ENCODE results near the gene GPANK1. TPM values are rescaled to one million over a fixed set of nuclear protein-coding genes. Genes with fewer than 3 reads are reported as not detected.
A peak's percentile ranks its signal among the peaks of the same experiment; 100 is the strongest.

The GPANK1 gene
- 47.6 and 87.1 TPM in 2 replicates for total RNA-seq (2011; cell fraction: chromatin; rRNA removed; ENCODE audit: low replicate concordance)
- 67.0 and 79.7 TPM in 2 replicates for total RNA-seq (2011; cell fraction: nucleolus; rRNA removed)
- 60.5 and 67.5 TPM in 2 replicates for total RNA-seq (2011; cell fraction: nucleoplasm; rRNA removed)
- total RNA-seq (2014; rRNA removed) = 63.9 and 66.3 TPM in 2 replicates
- 33.8 and 41.2 TPM in 2 replicates for total RNA-seq (2014; rRNA removed; fragmentation: Illumina TruSeq; extraction: Trizol)
- 46.3 and 47.4 TPM in 2 replicates for total RNA-seq (2015; rRNA removed; fragmentation: Illumina TruSeq; extraction: Trizol)
- total RNA-seq (2021) = 54.6 and 55.4 TPM in 2 replicates
- 41.7 and 42.6 TPM in 2 replicates for polyA plus RNA-seq (2011; rRNA removed)
- 55.8 and 78.7 TPM in 2 replicates for polyA plus RNA-seq (2011; cell fraction: cytosol; rRNA removed)
- polyA plus RNA-seq (2011; cell fraction: nucleus; rRNA removed) = 44.5 and 50.7 TPM in 2 replicates
- polyA plus RNA-seq (2012) = 53.6 and 55.1 TPM in 2 replicates
- polyA plus RNA-seq (2014; fragmentation: Illumina TruSeq; extraction: Trizol) = 97.0 and 111 TPM in 2 replicates
- 10 to 100 TPM; 32.2 to 38.0 TPM for polyA plus RNA-seq (2014; fragmentation: Nextera tagmentation; extraction: Ambion mirVana)
- polyA plus RNA-seq (2014; rRNA removed) = 77.8 and 92.2 TPM in 2 replicates
- 23.7 and 24.2 TPM in 2 replicates for polyA minus RNA-seq (2011; rRNA and poly(A)+ RNA removed)
- 15.0 and 16.1 TPM in 2 replicates for polyA minus RNA-seq (2011; cell fraction: cytosol; rRNA and poly(A)+ RNA removed)
- polyA minus RNA-seq (2011; cell fraction: nucleus; rRNA and poly(A)+ RNA removed) = 27.9 and 38.1 TPM in 2 replicates
- percentile 96 among the genes with signal in this experiment for Bru-seq, nascent RNA
- BruChase-seq, experiment 1, labeled RNA remaining after a 2-hour chase = percentile 88 among the genes with signal in this experiment
- percentile 87 among the genes with signal in this experiment for BruChase-seq, experiment 2, labeled RNA remaining after a 6-hour chase
- long read RNA-seq, experiment 1, transcript GPANK1-203 (3 exons, 1,910 nt) = major isoform, 10 of 193 reads
- long read RNA-seq, experiment 1, partial matches to known transcripts = 170 of 193 reads
- long read RNA-seq, experiment 1, other reads (novel, unspliced or antisense) = 7 of 193 reads
- long read RNA-seq, experiment 2, transcript GPANK1-203 (3 exons, 1,910 nt) = major isoform, 17 of 75 reads
- long read RNA-seq, experiment 2, partial matches to known transcripts = 48 of 75 reads
- long read RNA-seq, experiment 2, other reads (novel, unspliced or antisense) = 3 of 75 reads
- long read RNA-seq, experiment 3, transcript GPANK1-203 (3 exons, 1,910 nt) = major isoform, 5 of 50 reads
- long read RNA-seq, experiment 3, transcript GPANK1-204 (4 exons, 1,814 nt) = major isoform, 5 of 50 reads
- long read RNA-seq, experiment 3, partial matches to known transcripts = 28 of 50 reads
- long read RNA-seq, experiment 3, other reads (novel, unspliced or antisense) = 8 of 50 reads

DNA sequence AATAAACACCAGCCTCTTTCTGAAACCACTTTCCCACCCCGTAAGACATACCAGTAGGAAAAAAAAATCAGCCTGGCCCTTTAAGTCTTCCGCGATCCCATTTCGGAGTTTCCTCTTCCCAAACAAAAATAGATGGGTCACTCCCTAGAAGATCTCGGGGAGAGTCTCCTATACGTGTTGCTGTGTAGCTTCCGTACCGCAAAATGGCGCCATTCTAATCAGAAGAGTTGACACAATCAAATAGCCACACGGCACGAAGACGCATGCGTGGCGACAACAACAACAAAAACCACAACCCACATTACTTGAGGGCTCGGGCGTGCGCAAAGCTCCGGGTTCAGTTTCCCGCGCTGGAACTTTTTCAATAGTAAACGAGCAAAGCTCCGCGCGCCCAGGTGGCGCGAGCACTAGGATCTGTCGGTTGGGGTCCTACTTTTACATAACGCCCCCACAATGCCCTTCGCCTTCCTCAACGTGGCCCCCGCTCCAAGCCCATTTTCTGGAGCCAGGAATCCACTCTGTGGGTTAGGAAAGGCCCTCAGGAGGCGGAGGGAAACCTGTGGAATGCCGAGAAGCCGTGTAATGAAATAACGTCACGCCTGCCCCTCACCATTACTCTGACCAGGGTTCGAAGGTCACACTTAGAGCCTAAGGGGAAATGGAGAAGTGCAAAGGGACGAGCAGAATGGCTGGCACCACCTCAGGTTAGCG lies at the start of gene GPANK1:
Gene GPANK1, minus strand, starts transcription at position 208 of the 711 bp plus-strand sequence. CDS start 519 bp downstream, outside the sequence.
- no peaks in the 10 kb centered on the region for H3K27me3 ChIP-seq (ENCODE audit: control insufficient read depth in 2 of 2, insufficient read depth in 2 of 2, low read length in 2 of 2)
- peaks cover 84% of the 10 kb centered on the region for H3K79me2 ChIP-seq (ENCODE audit: control insufficient read depth, insufficient read depth, low read length)
- 1% methylated on average over 39 of the region's 39 CpGs for WGBS (ENCODE audit: insufficient coverage, low coverage, missing lambda C conversion rate)
- intact Hi-C loops (cut with micrococcal nuclease) (loop anchor here (1.0 to 10.0 kb wide), 7 partner anchors 13 to 510 kb away; partner anchors contain the start of genes ABHD16A, AGPAT1, ATP6V1G2 and BAG6), in situ Hi-C loops (cut with MboI) (loop anchor here (5.0 kb wide), 2 partner anchors 118 to 197 kb away; partner anchors contain the start of genes ATP6V1G2, NEU1 and NFKBIL1)
- H3K9me1 ChIP-seq (ENCODE audit: control insufficient read depth, insufficient read depth, low read length) = no peaks in the 10 kb centered on the region
- H3K4me3 ChIP-seq = peak within 1 kb of the TSS; percentile 66
- CTCF ChIA-PET (ENCODE audit: low intra/inter-chr PET ratio) = no interaction called here
- BruUV-seq (replicated peaks) = no TSS peak
- H2AFZ ChIP-seq (ENCODE audit: low read depth, low read length) = peak within 1 kb of the TSS; percentile 62
- peak within 1 kb of the TSS; percentile 97 for H3K27ac ChIP-seq (ENCODE audit: extremely low read depth, low read depth, low read length)
- peak within 1 kb of the TSS; percentile 96 to 97 for H3K9ac ChIP-seq (ENCODE audit: insufficient read depth in 1 of 2, low read depth in 2 of 2, low read length in 2 of 2)
- H4K20me1 ChIP-seq (replicated peaks; ENCODE audit: control insufficient read depth, insufficient read depth, low read length) = 0 out of 2 replicates have a peak, but pooled peaks cover 3% of the 10 kb centered on the region
- H3K9me3 ChIP-seq (replicated peaks; ENCODE audit: control insufficient read depth, insufficient read depth, low read depth, low read length) = no peaks in the 10 kb centered on the region
- POLR2A ChIA-PET = interaction anchor here (0.6 to 9.8 kb wide), 54 partner anchors 7 to 1692 kb away, joined by 3 to 267 read pairs (median 6); partner anchors contain the start of genes ABHD16A, APOM, BAG6 and CLIC1
- ATAC-seq (peak; percentile 65), DNase-seq (ENCODE audit: extremely low read depth in 1 of 4, low spot score in 3 of 4) (peak in 3 of 4 experiments; percentile 71 to 100 (median 90)), FAIRE-seq (peak; percentile 99)
- peak within 1 kb of the TSS; percentile 93 for H3K4me2 ChIP-seq (ENCODE audit: insufficient read depth, low read length)
- peaks cover 36 to 46% of the 10 kb centered on the region in 2 experiments; a peak in 4 of 5 replicates for H3K4me1 ChIP-seq (replicated peaks in 1 of 2; ENCODE audit: control insufficient read depth in 2 of 2, insufficient read depth in 2 of 2, low read length in 2 of 2)
- peaks cover 61% of the 10 kb centered on the region for H3K36me3 ChIP-seq (ENCODE audit: control insufficient read depth, insufficient read depth, low read length)
- TF ChIP-seq, protein P1, sequence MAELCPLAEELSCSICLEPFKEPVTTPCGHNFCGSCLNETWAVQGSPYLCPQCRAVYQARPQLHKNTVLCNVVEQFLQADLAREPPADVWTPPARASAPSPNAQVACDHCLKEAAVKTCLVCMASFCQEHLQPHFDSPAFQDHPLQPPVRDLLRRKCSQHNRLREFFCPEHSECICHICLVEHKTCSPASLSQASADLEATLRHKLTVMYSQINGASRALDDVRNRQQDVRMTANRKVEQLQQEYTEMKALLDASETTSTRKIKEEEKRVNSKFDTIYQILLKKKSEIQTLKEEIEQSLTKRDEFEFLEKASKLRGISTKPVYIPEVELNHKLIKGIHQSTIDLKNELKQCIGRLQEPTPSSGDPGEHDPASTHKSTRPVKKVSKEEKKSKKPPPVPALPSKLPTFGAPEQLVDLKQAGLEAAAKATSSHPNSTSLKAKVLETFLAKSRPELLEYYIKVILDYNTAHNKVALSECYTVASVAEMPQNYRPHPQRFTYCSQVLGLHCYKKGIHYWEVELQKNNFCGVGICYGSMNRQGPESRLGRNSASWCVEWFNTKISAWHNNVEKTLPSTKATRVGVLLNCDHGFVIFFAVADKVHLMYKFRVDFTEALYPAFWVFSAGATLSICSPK (IDR thresholded peaks at IDR 0.05; ENCODE audit: borderline replicate concordance) = peak; percentile 91; the same call in 1 of the 2 replicates
- TF ChIP-seq FOXK2 (conservative IDR thresholded peaks at IDR 0.05 in 1 of 2, IDR thresholded peaks at IDR 0.05 in 1 of 2; ENCODE audit: low read depth in 2 of 2) (peak; percentile 98 to 99), ZNF133 (CRISPR knock-in tag; IDR thresholded peaks at IDR 0.05) (0 out of 2 replicates have a peak, but pooled peaks have one; percentile 44), EP300 (IDR thresholded peaks at IDR 0.05; ENCODE audit: low read length) (peak; percentile 61), ZNF408 (CRISPR knock-in tag; IDR thresholded peaks at IDR 0.05; ENCODE audit: low read depth) (no peak), BRD4 (IDR thresholded peaks at IDR 0.05) (peak; percentile 98), SNRNP70 (optimal IDR thresholded peaks at IDR 0.05; ENCODE audit: low read depth, low read length) (peak; percentile 23), L3MBTL2 (IDR thresholded peaks at IDR 0.05) (peak; percentile 97), NR1H2 (CRISPR knock-in tag; IDR thresholded peaks at IDR 0.05) (peak; percentile 46), ZNF57 (CRISPR knock-in tag; IDR thresholded peaks at IDR 0.05) (peak; percentile 73; the same call in 1 of the 2 replicates), ZNF830 (CRISPR knock-in tag; IDR thresholded peaks at IDR 0.05) (peak; percentile 46; the same call in 1 of the 2 replicates), SPI1 (IDR thresholded peaks at IDR 0.05; ENCODE audit: borderline replicate concordance, low read depth, low read length) (peak; percentile 96), NFATC3 (IDR thresholded peaks at IDR 0.05) (peak; percentile 57; the same call in 1 of the 2 replicates), RFX7 (CRISPR knock-in tag; IDR thresholded peaks at IDR 0.05) (peak; percentile 84; the same call in 1 of the 2 replicates), FOXA3 (CRISPR knock-in tag; conservative IDR thresholded peaks at IDR 0.05 in 1 of 2, IDR thresholded peaks at IDR 0.05 in 1 of 2) (peak in 1 of 2 experiments; percentile 78; a peak in 3 of 4 replicates)
